Type B pancreatic cell (in vitro differentiated cells): ENCODE data around the gene COX20. TPM values are rescaled to one million over a fixed set of nuclear protein-coding genes. Genes with fewer than 3 reads are reported as not detected.
A peak's percentile ranks its signal among the peaks of the same experiment; 100 is the strongest.

Source experiments
- DNase-seq: peaks from one replicate; pipeline ENCODE4 v3.0.0; 2021; ENCODE audit warnings: mixed read lengths; ENCODE audit not compliant: unreplicated experiment; ENCODE audit errors: extremely low spot score
- H3K27ac Mint-ChIP-seq: 2 replicates; pipeline ENCODE4 v1.8.0; 2021; ENCODE audit warnings: mild to moderate bottlenecking, mixed read lengths
- H3K27me3 Mint-ChIP-seq: 2 replicates; pipeline ENCODE4 v1.8.0; 2021; ENCODE audit warnings: mixed read lengths
- H3K36me3 Mint-ChIP-seq: 2 replicates; pipeline ENCODE4 v1.8.0; 2021; ENCODE audit warnings: mixed read lengths
- H3K4me1 Mint-ChIP-seq: one replicate; pipeline ENCODE4 v1.8.0; 2021; ENCODE audit warnings: mixed read lengths; ENCODE audit not compliant: unreplicated experiment
- H3K4me3 Mint-ChIP-seq: 2 replicates; pipeline ENCODE4 v1.8.0; 2021; ENCODE audit warnings: mild to moderate bottlenecking, mixed read lengths
- H3K9me3 Mint-ChIP-seq: 2 replicates; pipeline ENCODE4 v1.8.0; 2021; ENCODE audit warnings: mixed read lengths
- total RNA-seq: library from RNA; stranded (reverse); gene quantifications from 2 replicates; pipeline ENCODE4 v1.2.1, GENCODE V29; 2021; ENCODE audit warnings: low replicate concordance
- TF ChIP-seq, protein P1 (sequence below): fragments of 200-600 bp; sonication (generic); conservative IDR thresholded peaks from 2 replicates; pipeline ENCODE4 v1.5.0; 2021; ENCODE audit warnings: antibody characterized with exemption, mild to moderate bottlenecking

COX20 gene
- total RNA-seq, 1 donor from 2014 or later, result 22.7 TPM

DNA sequence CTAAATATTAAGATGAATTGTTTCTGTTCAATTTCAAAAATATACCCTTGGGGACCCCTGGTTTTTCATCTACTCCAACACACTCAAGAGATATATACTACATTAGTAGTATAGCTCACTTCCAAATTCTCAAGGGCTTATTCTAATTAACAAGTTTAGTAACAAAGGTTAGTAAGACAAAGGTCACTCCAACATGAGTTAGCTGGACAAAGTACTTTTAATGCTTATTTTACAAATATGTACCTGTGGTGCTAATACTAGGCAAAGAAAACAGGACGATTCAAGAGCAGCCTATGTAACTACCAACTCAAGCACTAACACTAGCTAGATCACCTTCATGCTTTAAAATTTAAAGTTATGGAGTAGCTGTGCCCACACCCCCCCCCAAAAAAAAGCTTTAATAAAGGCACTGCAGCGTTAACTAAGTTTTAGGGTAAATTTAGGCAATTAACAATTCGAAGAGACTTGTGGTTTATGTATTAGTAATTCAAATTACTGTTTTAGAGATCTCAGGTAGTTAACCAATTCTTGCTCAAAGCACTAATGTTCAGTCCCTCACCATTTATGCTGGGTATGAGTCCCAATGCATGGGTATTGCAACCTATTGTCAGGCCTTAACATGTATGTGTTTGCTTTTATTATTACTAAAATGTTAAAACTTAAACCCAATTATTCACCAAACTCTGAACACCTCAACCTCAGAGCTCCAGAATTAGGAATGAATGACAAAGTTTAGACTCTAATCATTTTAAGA, 14.8 kb downstream of the COX20 start:
- no peak for DNase-seq
- H3K9me3 Mint-ChIP-seq, result no peaks in the 10 kb centered on the region
- peaks cover 53% of the 10 kb centered on the region for H3K36me3 Mint-ChIP-seq
- no peaks in the 10 kb centered on the region for H3K27me3 Mint-ChIP-seq
- H3K27ac Mint-ChIP-seq, result peak overlapping the region; percentile 46
- H3K4me1 Mint-ChIP-seq, result no peaks in the 10 kb centered on the region
- H3K4me3 Mint-ChIP-seq, result no peak overlapping the region
- TF ChIP-seq, protein P1, sequence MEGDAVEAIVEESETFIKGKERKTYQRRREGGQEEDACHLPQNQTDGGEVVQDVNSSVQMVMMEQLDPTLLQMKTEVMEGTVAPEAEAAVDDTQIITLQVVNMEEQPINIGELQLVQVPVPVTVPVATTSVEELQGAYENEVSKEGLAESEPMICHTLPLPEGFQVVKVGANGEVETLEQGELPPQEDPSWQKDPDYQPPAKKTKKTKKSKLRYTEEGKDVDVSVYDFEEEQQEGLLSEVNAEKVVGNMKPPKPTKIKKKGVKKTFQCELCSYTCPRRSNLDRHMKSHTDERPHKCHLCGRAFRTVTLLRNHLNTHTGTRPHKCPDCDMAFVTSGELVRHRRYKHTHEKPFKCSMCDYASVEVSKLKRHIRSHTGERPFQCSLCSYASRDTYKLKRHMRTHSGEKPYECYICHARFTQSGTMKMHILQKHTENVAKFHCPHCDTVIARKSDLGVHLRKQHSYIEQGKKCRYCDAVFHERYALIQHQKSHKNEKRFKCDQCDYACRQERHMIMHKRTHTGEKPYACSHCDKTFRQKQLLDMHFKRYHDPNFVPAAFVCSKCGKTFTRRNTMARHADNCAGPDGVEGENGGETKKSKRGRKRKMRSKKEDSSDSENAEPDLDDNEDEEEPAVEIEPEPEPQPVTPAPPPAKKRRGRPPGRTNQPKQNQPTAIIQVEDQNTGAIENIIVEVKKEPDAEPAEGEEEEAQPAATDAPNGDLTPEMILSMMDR, result no peak

DNA sequence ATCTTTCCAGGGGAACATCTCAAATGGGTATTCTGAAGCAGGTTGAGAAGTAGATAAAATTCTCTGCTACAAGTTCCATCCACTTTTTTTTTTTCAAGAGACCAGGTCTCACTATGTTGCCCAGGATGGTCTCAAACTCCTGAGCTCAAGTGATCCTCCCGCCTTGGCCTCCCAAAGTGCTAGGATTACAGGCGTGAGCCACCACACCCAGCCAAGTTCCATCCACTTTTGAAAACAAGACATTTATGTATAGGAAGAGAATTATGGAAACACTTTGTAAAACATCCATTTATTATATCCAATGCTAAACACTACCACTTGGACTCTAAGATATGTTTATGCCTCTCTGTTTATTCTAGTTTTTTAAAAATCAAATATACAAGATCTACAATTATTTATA, 15.4 kb downstream of the COX20 start:
- Mint-ChIP-seq H3K36me3 (peaks cover 53% of the 10 kb centered on the region), H3K27me3 (no peaks in the 10 kb centered on the region), H3K4me3 (no peak overlapping the region), H3K4me1 (no peaks in the 10 kb centered on the region), H3K9me3 (no peaks in the 10 kb centered on the region), H3K27ac (peak overlapping the region; percentile 46)
- TF ChIP-seq, protein P1, result no peak
- no peak for DNase-seq

DNA sequence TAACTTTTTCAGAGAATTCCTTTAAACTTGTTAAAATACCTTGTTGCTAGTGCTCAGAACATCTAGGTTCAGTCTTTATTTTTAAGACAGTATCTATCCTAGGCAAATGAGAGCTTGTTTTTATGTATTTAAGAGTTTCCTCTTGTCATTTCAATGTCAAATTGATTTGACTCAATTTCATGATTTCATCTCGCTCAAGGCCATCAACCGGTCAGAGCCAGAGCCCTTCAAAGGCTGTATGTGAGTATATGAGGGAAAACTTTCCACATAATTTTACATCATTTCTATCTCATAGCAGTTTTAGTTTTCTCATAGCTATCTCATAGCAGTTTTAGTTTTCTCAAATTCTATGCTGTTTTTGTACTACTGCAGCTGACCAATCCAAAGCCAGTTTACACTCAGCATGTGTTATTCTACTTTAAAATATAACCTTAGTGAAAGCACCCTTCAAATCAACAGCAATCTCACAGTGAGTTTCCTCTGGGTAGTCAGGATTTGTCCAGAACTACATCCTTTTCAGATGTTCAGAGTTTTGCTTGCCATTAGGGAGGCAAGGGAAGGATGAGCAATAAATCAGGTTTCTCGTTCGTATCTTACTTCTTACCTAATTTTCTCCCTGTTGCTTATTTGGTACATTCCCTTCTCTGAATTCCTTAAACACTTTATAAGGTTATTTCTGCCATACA, 16.2 kb downstream of the COX20 start:
- Mint-ChIP-seq H3K36me3 (peaks cover 53% of the 10 kb centered on the region), H3K9me3 (no peaks in the 10 kb centered on the region), H3K4me3 (no peak overlapping the region), H3K4me1 (no peaks in the 10 kb centered on the region), H3K27ac (no peak overlapping the region), H3K27me3 (no peaks in the 10 kb centered on the region)
- TF ChIP-seq, protein P1, result no peak
- DNase-seq, result no peak

DNA sequence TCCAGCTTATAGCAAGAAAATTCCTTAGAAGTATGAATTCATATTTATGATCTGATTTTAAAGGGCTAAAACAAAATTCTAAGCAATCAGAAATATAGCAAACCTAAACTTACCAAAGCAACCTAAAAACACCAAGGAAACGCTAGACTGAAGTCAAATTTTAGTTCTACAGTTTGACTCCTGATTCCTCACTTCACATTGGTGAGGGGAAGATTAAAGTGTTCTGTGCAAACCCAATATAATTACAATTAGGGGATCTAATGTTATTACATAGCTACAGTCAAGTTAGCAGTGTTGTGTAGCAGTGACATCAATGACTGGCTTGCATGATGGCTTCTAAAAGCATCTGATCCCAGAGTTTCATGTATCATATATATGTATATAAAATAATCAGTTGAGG, 17.2 kb downstream of the COX20 start:
- DNase-seq, result no peak
- Mint-ChIP-seq H3K9me3 (no peaks in the 10 kb centered on the region), H3K27me3 (no peaks in the 10 kb centered on the region), H3K27ac (peak overlapping the region; percentile 1), H3K36me3 (peaks cover 58% of the 10 kb centered on the region), H3K4me3 (no peak overlapping the region), H3K4me1 (no peaks in the 10 kb centered on the region)
- TF ChIP-seq, protein P1, result no peak

DNA sequence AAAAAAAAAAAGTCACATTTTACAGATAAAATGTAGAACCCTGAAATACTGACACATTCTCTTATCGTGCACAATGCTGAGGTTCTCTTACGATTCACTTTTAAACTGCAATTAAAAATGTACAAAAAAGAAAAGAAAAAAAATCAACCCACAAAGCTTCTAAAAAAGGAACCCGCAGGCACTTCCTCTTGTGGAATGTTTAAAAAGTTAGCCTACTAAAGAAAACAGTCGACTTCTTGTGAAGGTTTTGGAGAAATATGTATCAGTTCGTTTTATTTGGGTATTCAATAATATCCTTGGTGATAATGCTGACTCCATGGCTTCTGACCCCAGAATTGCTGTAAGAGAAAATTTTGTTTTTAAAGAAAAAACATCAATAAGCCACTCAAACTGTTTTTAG, 18.7 kb downstream of the COX20 start:
- Mint-ChIP-seq H3K36me3 (peaks cover 62% of the 10 kb centered on the region), H3K27ac (no peak overlapping the region), H3K9me3 (no peaks in the 10 kb centered on the region), H3K27me3 (no peaks in the 10 kb centered on the region), H3K4me3 (no peak overlapping the region), H3K4me1 (peaks cover 8% of the 10 kb centered on the region)
- TF ChIP-seq, protein P1, result no peak
- DNase-seq, result no peak
